Mesenchymal stem cell (in vitro differentiated cells and primary cell): ENCODE measurements around the gene SPON2.

Source experiments
- DNase-seq: peaks from one replicate; pipeline ENCODE4 v3.0.0-alpha.2; 2013
- H2AFZ ChIP-seq: one replicate; pipeline ENCODE4 v1.6.1; 2013; ENCODE audit warnings: low read depth, mild to moderate bottlenecking, control low read depth, inconsistent platforms, low read length, moderate library complexity
- H2AK5ac ChIP-seq: 2 replicates; pipeline ENCODE4 v1.6.1; 2013; ENCODE audit warnings: low read length, moderate library complexity, mild to moderate bottlenecking, inconsistent platforms; ENCODE audit not compliant: severe bottlenecking
- H2BK120ac ChIP-seq: one replicate; pipeline ENCODE4 v1.6.1; 2013; ENCODE audit warnings: low read depth, mild to moderate bottlenecking, inconsistent platforms, low read length, moderate library complexity
- H2BK12ac ChIP-seq, 2 experiments: one replicate each; pipeline ENCODE4 v1.6.1; 2013; ENCODE audit warnings: inconsistent platforms in 2 of 2, low read length in 2 of 2, mild to moderate bottlenecking in 2 of 2, moderate library complexity in 2 of 2, control low read depth in 1 of 2
- H2BK15ac ChIP-seq: one replicate; pipeline ENCODE4 v1.6.1; 2013; ENCODE audit warnings: mild to moderate bottlenecking, low read depth, inconsistent platforms; ENCODE audit not compliant: poor library complexity, severe bottlenecking
- H2BK5ac ChIP-seq: 2 replicates; pipeline ENCODE4 v1.6.1; 2013; ENCODE audit warnings: low read depth, mild to moderate bottlenecking, low read length, control low read depth, inconsistent platforms; ENCODE audit not compliant: poor library complexity, severe bottlenecking
- H3K14ac ChIP-seq, 2 experiments: one replicate each; pipeline ENCODE4 v1.6.1; 2013; ENCODE audit warnings: inconsistent platforms in 2 of 2, low read length in 2 of 2, control low read depth in 1 of 2, mild to moderate bottlenecking in 1 of 2, moderate library complexity in 1 of 2
- H3K18ac ChIP-seq, 2 experiments: one replicate each; pipeline ENCODE4 v1.6.1; 2013; ENCODE audit warnings: inconsistent platforms in 2 of 2, low read length in 2 of 2, control low read depth in 1 of 2, low read depth in 1 of 2, mild to moderate bottlenecking in 1 of 2
- H3K23ac ChIP-seq, 2 experiments: one replicate each; pipeline ENCODE4 v1.6.1; 2013; ENCODE audit warnings: inconsistent platforms in 2 of 2, low read length in 2 of 2, mild to moderate bottlenecking in 2 of 2, moderate library complexity in 2 of 2, control low read depth in 1 of 2
- H3K27ac ChIP-seq: 2 replicates; pipeline ENCODE4 v1.5.1; 2013; ENCODE audit warnings: mild to moderate bottlenecking, moderate library complexity, low read length, control low read depth, inconsistent platforms; ENCODE audit not compliant: poor library complexity, severe bottlenecking
- H3K27me3 ChIP-seq, 2 experiments: 2 replicates each; pipeline versions ENCODE4 v1.6.1 to v1.7.0; 2013; ENCODE audit warnings: low read length in 2 of 2, mild to moderate bottlenecking in 2 of 2, moderate library complexity in 2 of 2, control low read depth in 1 of 2, inconsistent platforms in 1 of 2; ENCODE audit not compliant: control insufficient read depth in 1 of 2, insufficient read depth in 1 of 2
- H3K36me3 ChIP-seq, 2 experiments: 2 replicates each; pipeline versions ENCODE4 v1.6.1 to v1.7.0; 2013; ENCODE audit warnings: low read length in 2 of 2, control low read depth in 1 of 2, inconsistent platforms in 1 of 2, low read depth in 1 of 2, mild to moderate bottlenecking in 1 of 2; ENCODE audit not compliant: insufficient read depth in 2 of 2, control insufficient read depth in 1 of 2
- H3K4ac ChIP-seq, 2 experiments: one replicate each; pipeline ENCODE4 v1.6.1; 2013; ENCODE audit warnings: inconsistent platforms in 2 of 2, low read length in 2 of 2, mild to moderate bottlenecking in 2 of 2, moderate library complexity in 2 of 2, control low read depth in 1 of 2, low read depth in 1 of 2
- H3K4me1 ChIP-seq: 2 replicates; pipeline ENCODE4 v1.6.1; 2013; ENCODE audit warnings: low read depth, low read length, control low read depth; ENCODE audit not compliant: control insufficient read depth, insufficient read depth
- H3K4me2 ChIP-seq: 2 replicates; pipeline ENCODE4 v1.6.1; 2013; ENCODE audit warnings: low read length, mild to moderate bottlenecking, inconsistent platforms; ENCODE audit not compliant: poor library complexity, severe bottlenecking
- H3K4me3 ChIP-seq, 2 experiments: 2 replicates each; pipeline versions ENCODE4 v1.5.1 to v1.7.0; 2013; ENCODE audit warnings: low read length in 2 of 2, mild to moderate bottlenecking in 2 of 2, control low read depth in 1 of 2, low read depth in 1 of 2; ENCODE audit not compliant: insufficient read depth in 1 of 2
- H3K79me1 ChIP-seq: replicated peaks from 2 replicates; pipeline ENCODE4 v1.6.1; 2013; ENCODE audit warnings: mild to moderate bottlenecking, control low read depth, low read length, inconsistent platforms; ENCODE audit not compliant: poor library complexity, severe bottlenecking
- H3K9ac ChIP-seq: 2 replicates; pipeline ENCODE4 v1.7.0; 2013; ENCODE audit warnings: mild to moderate bottlenecking, low read length, moderate library complexity
- H3K9me3 ChIP-seq: 2 replicates; pipeline ENCODE4 v1.7.0; 2013; ENCODE audit warnings: mild to moderate bottlenecking, low read length; ENCODE audit not compliant: control insufficient read depth
- H4K8ac ChIP-seq: one replicate; pipeline ENCODE4 v1.6.1; 2013; ENCODE audit warnings: inconsistent platforms, mild to moderate bottlenecking, low read length, moderate library complexity
- H4K91ac ChIP-seq: one replicate; pipeline ENCODE4 v1.6.1; 2013; ENCODE audit warnings: mild to moderate bottlenecking, low read length, inconsistent platforms
- WGBS: methylation state at CpG from one replicate; pipeline ENCODE4 v1.1.7; 2013; ENCODE audit warnings: mixed read lengths; 5-methylcytosine and 5-hydroxymethylcytosine counted together

The SPON2 gene

GRCh38 chr4:1204286-1204827 lies 32.0 kb upstream of the SPON2 start:
- Histone ChIP-seq H3K27ac (no peak overlapping the region), H3K4me2 (no peak overlapping the region), H3K36me3 (peaks cover 0 to 28% of the 10 kb centered on the region in 2 experiments), H3K9me3 (no peaks in the 10 kb centered on the region), H3K9ac (no peak overlapping the region), H2BK5ac (no peak overlapping the region), H2BK120ac (peak overlapping the region; percentile 39), H3K79me1 (peaks cover 5% of the 10 kb centered on the region), H3K18ac (peak overlapping the region; percentile 68 to 92), H2BK12ac (peak overlapping the region; percentile 95 to 96), H3K4me3 (no peak overlapping the region), H4K91ac (peak overlapping the region; percentile 82), H3K4ac (peak overlapping the region; percentile 76 to 86), H2AFZ (no peak overlapping the region), H3K27me3 (no peaks in the 10 kb centered on the region), H3K4me1 (peaks cover 76% of the 10 kb centered on the region), H2AK5ac (peak overlapping the region; percentile 23), H4K8ac (peak overlapping the region; percentile 74), H2BK15ac (no peak overlapping the region), H3K23ac (no peak overlapping the region), H3K14ac (peak overlapping the region in 1 of 2 experiments; percentile 35)
- 89% methylated on average over 21 of the region's 21 CpGs for WGBS
- DNase-seq, result no peak

GRCh38 chr4:1203026-1203616 lies 30.7 kb upstream of the SPON2 start:
- Histone ChIP-seq H3K27me3 (no peaks in the 10 kb centered on the region), H2AK5ac (peak overlapping the region; percentile 16), H3K9ac (peak overlapping the region; percentile 82), H2AFZ (no peak overlapping the region), H3K4me2 (no peak overlapping the region), H4K91ac (peak overlapping the region; percentile 100), H3K4me3 (no peak overlapping the region), H3K4ac (peak overlapping the region; percentile 100), H2BK15ac (peak overlapping the region; percentile 96), H3K36me3 (peaks cover 7 to 18% of the 10 kb centered on the region in 2 experiments), H2BK120ac (peak overlapping the region; percentile 100), H3K79me1 (peaks cover 5% of the 10 kb centered on the region), H2BK12ac (peak overlapping the region; percentile 100), H3K23ac (peak overlapping the region in 1 of 2 experiments; percentile 95), H3K14ac (peak overlapping the region; percentile 76 to 100), H4K8ac (peak overlapping the region; percentile 99), H3K27ac (no peak overlapping the region), H3K18ac (peak overlapping the region; percentile 100), H3K4me1 (peaks cover 68% of the 10 kb centered on the region), H3K9me3 (no peaks in the 10 kb centered on the region), H2BK5ac (no peak overlapping the region)
- DNase-seq, result no peak
- 86% methylated on average over 12 of the region's 13 CpGs for WGBS

- peak overlapping the region; percentile 82 for H3K9ac ChIP-seq
- H2AFZ ChIP-seq, result no peak overlapping the region
- peak overlapping the region; percentile 99 for H4K8ac ChIP-seq
- 82% methylated on average over 19 of the region's 19 CpGs for WGBS
- H4K91ac ChIP-seq, result peak overlapping the region; percentile 100
- peak overlapping the region; percentile 100 for H2BK12ac ChIP-seq
- peak overlapping the region in 1 of 2 experiments; percentile 95 for H3K23ac ChIP-seq
- peak overlapping the region; percentile 96 for H2BK15ac ChIP-seq
- no peak for DNase-seq
- H3K4me2 ChIP-seq, result no peak overlapping the region
- H3K4ac ChIP-seq, result peak overlapping the region; percentile 100
- peaks cover 11 to 18% of the 10 kb centered on the region in 2 experiments for H3K36me3 ChIP-seq
- no peaks in the 10 kb centered on the region for H3K27me3 ChIP-seq
- no peak overlapping the region for H3K27ac ChIP-seq
- peak overlapping the region; percentile 100 for H2BK120ac ChIP-seq
- H3K4me1 ChIP-seq, result peaks cover 65% of the 10 kb centered on the region
- peak overlapping the region; percentile 16 for H2AK5ac ChIP-seq
- no peaks in the 10 kb centered on the region for H3K9me3 ChIP-seq
- H3K14ac ChIP-seq, result peak overlapping the region; percentile 76 to 100
- H2BK5ac ChIP-seq, result no peak overlapping the region
- peak overlapping the region in 1 of 2 experiments; percentile 30 for H3K4me3 ChIP-seq
- H3K18ac ChIP-seq, result peak overlapping the region; percentile 100
- H3K79me1 ChIP-seq, result peaks cover 5% of the 10 kb centered on the region
Observed at GRCh38 chr4:1202526-1203011, 30.2 kb upstream of the SPON2 start.

GRCh38 chr4:1201851-1202525 lies 29.6 kb upstream of the SPON2 start:
- Histone ChIP-seq H3K9ac (peak overlapping the region; percentile 82), H3K27ac (no peak overlapping the region), H2BK120ac (peak overlapping the region; percentile 100), H3K36me3 (peaks cover 15 to 16% of the 10 kb centered on the region in 2 experiments), H2BK5ac (no peak overlapping the region), H2BK15ac (peak overlapping the region; percentile 96), H2AFZ (no peak overlapping the region), H3K4me1 (peaks cover 60% of the 10 kb centered on the region), H3K9me3 (no peaks in the 10 kb centered on the region), H3K4me3 (peak overlapping the region in 1 of 2 experiments; percentile 30), H3K4ac (peak overlapping the region; percentile 100), H3K14ac (no peak overlapping the region), H3K23ac (no peak overlapping the region), H3K27me3 (no peaks in the 10 kb centered on the region), H2AK5ac (peak overlapping the region; percentile 16), H3K79me1 (peaks cover 5% of the 10 kb centered on the region), H4K8ac (peak overlapping the region; percentile 99), H3K18ac (peak overlapping the region; percentile 100), H2BK12ac (peak overlapping the region; percentile 100), H3K4me2 (no peak overlapping the region), H4K91ac (peak overlapping the region; percentile 100)
- DNase-seq, result peak; percentile 100
- WGBS, result 19% methylated on average over 26 of the region's 26 CpGs
